GM19463 (cell line): ENCODE results near the gene EFHC2.

Experiments used
- ATAC-seq: cut with Tn5 transposase; IDR thresholded peaks from one replicate; pipeline ENCODE4 v1.9.1; 2021; ENCODE audit warnings: mild to moderate bottlenecking, moderate library complexity; ENCODE audit not compliant: unreplicated experiment

EFHC2 gene

DNA sequence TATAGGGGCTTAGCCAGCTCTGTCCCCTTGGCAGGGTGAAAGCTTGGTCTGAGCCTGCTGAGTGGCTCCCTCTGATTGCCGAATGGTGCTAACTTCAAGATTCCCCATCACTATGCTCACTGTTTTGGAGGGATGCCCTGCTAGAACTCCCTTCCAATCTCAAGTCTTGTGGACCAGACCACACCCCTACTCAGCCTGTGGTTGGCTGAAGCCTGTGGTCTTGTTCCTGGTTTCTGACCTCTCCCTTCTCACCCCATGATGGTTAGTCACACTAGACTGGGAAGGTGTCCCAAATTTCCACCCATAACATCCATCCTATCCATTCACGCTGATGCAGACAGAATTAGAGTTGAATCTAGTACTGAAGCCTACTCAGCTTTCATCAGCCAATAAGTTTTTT is 185.6 kb downstream of the EFHC2 start:
- ATAC-seq, result no peak

GRCh38 chrX:44157283-44157682 is 186.2 kb downstream of the EFHC2 start:
- no peak for ATAC-seq

- ATAC-seq, result no peak
Observed at GRCh38 chrX:44156726-44157125, 186.7 kb downstream of the EFHC2 start.

DNA sequence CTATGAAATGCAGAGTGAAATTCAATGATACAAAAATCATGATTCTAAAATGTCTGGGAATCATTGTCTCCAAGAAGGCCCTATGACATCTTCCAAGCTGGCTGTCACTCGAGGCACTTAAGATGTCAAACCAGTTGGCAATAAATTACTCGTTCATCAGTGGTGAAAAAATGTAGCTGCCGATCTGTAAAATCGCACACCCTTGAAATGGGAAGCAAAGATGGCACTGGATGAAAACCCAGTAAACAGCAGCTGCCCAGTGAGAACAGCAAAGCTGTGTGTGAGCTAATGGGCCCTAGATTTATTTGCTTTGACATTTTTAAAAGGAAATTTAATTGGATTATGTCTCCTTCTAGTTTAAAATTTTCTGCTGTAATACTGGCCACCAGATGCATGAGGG is 188.3 kb downstream of the EFHC2 start:
- no peak for ATAC-seq

GRCh38 chrX:44152852-44153251 is 190.6 kb downstream of the EFHC2 start:
- ATAC-seq, result no peak

DNA sequence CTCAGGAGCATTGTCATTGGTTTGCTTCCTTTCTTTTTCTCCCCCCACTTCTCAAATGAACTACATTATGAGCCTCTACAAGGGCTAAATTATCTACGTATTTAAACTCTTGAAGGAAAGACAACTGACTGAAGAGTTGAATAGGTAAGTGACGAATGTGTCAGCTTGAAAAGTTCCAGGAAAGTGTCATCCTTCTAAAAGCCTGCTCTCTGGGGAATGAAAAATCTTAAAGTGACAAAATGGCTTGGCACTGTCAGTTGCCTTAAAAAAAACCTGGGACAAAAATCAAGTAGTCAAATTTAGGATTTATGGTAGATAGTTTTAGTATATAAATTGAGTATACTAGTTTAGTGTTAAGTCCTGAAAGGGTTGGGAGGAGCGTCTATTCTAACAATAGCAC is 196.3 kb downstream of the EFHC2 start:
- ATAC-seq, result no peak

DNA sequence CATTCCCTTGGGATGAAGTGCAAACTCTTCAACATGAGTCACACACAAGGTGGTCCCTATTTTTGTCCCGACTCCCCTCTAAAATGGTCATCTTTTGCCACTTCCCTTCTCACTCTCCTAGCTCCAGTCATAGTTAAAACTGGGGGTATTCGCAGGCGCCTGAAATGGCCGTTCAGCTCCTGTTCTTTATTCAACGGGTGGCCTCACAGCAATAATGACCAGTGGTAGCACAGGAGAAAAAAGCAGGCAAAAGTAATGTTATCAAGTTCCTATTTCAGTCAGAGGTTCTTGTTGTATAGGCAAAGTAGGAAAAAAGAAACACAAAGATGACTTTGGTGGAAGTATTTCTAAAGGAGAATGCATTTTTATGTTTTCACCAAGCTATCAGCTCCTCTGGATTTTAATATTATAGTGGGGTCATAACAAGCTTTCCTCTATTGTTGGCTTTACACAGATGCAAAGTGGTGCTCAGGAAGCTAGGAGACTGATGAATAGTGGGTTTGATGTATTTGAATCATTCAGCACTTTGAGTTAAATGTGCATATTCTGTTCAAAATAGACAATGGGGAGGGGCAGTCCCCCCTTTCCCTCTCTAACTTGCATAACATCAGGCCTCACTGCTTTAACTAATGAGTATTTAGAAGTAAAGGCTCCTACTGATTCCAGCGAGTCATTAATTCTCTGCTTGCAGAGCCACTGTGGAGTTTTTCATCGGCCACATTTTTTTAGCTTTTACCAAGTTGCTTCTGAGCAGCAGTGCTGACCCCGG is 199.1 kb downstream of the EFHC2 start:
- ATAC-seq, result no peak

DNA sequence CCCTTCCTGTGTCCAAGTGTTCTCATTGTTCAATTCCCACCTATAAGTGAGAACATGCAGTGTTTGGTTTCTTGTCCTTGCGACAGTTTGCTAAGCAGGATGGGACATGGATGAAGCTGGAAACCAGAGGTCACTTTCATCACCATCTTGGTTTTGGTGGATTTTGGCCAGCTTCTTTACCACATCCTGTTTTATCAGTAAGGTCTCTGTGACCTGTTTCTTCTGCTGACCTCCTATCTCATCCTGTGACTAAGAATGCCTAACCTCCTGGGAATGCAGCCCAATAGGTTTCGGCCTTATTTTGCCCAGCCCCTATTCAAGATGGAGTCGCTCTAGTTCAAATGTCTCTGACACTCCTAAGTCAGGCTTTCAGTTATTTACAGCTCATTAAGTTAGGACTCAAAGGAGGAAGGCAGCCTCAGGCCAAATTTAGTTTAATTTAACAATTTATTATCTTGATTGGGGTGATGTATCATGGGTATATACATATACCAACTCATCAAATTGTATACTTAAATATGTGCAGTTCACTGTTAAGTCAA is 200.3 kb downstream of the EFHC2 start:
- no peak for ATAC-seq

GRCh38 chrX:44130189-44130588 is 213.3 kb downstream of the EFHC2 start:
- no peak for ATAC-seq

DNA sequence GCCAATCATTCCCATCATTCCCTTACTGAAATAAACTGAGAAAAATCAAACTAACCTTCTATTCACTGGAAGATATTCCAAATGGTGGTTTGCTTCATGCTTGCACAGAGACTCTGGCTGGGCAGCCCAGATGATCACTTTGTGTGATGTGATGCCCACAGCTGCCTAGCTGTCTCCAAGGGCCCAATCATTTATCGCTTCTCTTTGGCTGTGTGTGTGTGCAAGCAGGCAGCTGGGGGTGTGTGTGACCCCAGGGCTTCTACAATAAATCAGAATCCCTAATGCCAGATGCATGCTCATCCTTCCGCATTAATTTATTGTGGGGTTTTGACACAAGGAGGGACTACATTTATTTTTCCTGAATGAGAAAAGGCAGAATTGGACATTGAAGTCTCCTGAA is 230.1 kb downstream of the EFHC2 start:
- ATAC-seq, result no peak

GRCh38 chrX:44106864-44107263 is 236.6 kb downstream of the EFHC2 start:
- ATAC-seq, result no peak

DNA sequence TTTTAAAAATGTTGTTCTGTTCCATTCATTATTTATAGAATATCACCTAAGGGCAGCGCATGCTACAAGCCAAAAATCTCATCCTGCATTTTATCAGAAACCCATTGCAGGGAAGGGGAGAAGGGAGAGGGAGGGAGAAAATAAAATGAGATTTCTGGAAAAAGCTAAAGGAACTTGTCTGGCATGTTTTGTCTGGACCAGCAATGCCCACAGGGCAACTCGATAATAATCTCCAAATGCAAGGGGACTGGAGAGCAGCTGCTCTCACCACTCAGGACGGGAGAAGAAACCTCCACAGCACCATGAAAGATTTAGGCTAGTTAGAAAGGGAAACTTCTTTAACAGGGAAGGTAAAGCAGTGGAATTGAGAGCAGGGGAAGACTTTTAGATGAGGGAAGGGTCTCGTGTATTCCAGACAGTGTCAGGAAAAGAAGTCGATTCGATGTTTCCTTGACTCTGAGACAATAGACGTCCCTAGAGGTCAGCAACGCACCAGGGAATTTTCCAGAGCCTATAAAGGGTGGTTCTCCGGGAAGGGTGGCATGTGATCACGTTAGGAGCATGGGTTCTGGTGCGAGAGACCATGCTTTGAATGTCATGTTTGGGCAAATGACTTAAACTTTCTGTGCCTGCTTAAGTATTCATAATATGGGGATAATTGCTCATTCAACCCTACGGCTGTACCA is 238.1 kb downstream of the EFHC2 start:
- no peak for ATAC-seq

DNA sequence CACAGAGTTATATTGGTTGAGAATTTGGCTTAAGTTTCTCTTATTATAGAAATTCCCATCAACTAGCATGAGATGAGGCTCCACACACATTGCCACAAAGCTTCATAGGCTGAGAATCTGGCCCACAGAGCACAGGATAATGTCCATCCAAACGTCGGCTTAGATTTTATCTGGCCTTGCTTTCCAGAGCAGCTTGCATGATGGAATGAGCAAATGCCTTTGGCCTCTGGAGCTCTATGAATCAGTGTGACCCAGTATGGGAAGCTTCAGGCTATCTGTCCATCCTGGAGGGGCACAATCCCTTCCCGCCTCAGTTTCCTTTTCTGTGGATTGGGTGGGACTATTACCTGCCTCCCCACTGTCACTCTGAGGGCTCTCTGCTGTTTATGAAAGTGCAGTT is 238.8 kb downstream of the EFHC2 start:
- ATAC-seq, result no peak

DNA sequence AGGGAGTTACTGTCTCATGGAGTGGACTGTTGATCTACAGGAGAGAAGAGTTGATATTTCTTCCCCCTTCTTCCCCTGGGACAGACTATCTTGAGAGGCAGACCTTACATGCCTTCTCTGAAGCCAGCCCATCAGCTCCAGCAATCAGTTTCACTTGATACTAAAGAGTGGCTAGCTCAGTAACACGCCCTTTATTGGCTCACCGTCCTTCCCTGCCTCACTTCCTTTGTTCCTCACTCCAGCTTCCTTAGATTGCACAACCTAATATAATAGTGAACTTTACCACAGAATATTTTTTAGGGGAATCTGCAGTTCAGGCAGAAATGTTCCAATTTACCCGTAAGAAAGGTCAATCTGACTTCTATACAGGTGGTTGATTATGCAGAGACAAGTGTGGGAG is 242.2 kb downstream of the EFHC2 start:
- ATAC-seq, result no peak

GRCh38 chrX:44099366-44099765 is 244.1 kb downstream of the EFHC2 start:
- no peak for ATAC-seq
